Glutamatergic neuron (in vitro differentiated cells): ENCODE data around the gene STXBP6. TPM values are rescaled to one million over a fixed set of nuclear protein-coding genes. Genes with fewer than 3 reads are reported as not detected.

Experiments used
- DNase-seq: peaks from one replicate; pipeline ENCODE4 v3.0.0; 2022
- H3K27ac Mint-ChIP-seq: one replicate; pipeline ENCODE4 v1.8.0; 2020; ENCODE audit warnings: mild to moderate bottlenecking, mixed read lengths, inconsistent platforms; ENCODE audit not compliant: unreplicated experiment
- H3K27me3 Mint-ChIP-seq: one replicate; pipeline ENCODE4 v1.8.0; 2020; ENCODE audit warnings: mild to moderate bottlenecking, moderate library complexity, mixed read lengths, inconsistent platforms; ENCODE audit not compliant: unreplicated experiment
- H3K36me3 Mint-ChIP-seq: one replicate; pipeline ENCODE4 v1.8.0; 2020; ENCODE audit warnings: mild to moderate bottlenecking, mixed read lengths, inconsistent platforms; ENCODE audit not compliant: unreplicated experiment
- H3K4me1 Mint-ChIP-seq: one replicate; pipeline ENCODE4 v1.8.0; 2020; ENCODE audit warnings: mild to moderate bottlenecking, low read depth, mixed read lengths, inconsistent platforms; ENCODE audit not compliant: unreplicated experiment
- H3K4me3 Mint-ChIP-seq: one replicate; pipeline ENCODE4 v1.8.0; 2020; ENCODE audit warnings: mild to moderate bottlenecking, mixed read lengths, inconsistent platforms; ENCODE audit not compliant: unreplicated experiment
- H3K9me3 Mint-ChIP-seq: one replicate; pipeline ENCODE4 v1.8.0; 2020; ENCODE audit warnings: mild to moderate bottlenecking, moderate library complexity, mixed read lengths, inconsistent platforms; ENCODE audit not compliant: unreplicated experiment
- CTCF ChIP-seq: fragments of 200-600 bp; sonication (generic); IDR thresholded peaks from one replicate; pipeline ENCODE4 v1.5.0; 2021; ENCODE audit not compliant: partially characterized antibody, unreplicated experiment
- total RNA-seq: library from RNA; stranded (reverse); fragmentation: NEBNext Ultra II Directional; extraction: Animal tissue kit (Norgen Biotek cat#: 25700); gene quantifications from one replicate; pipeline ENCODE4 v1.2.1, GENCODE V29; 2021; ENCODE audit not compliant: unreplicated experiment

The STXBP6 gene
- total RNA-seq, 1 donor from 2014 or later, result 0.49 TPM

DNA sequence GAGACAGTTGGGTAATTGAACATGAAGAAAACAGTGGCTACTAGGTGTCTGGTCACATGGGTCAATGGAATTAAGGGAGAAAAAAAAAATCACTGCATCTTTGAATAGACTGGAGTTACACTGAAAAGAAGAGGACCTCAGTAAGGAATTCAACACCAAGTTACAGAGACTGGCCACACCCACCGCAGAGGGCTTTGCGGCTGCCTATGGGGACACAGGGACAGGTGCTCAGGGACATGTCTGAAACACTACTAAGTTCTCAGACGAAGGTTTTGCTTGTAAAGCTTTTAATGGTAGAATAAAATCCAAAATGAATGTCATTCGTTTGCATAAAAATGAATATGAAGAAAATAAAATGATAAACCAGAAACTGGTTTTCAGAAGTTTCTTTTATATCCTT is 93.8 kb downstream of the STXBP6 start:
- no peak for TF ChIP-seq CTCF
- Mint-ChIP-seq H3K4me1 (no peaks in the 10 kb centered on the region), H3K27me3 (peaks cover 2% of the 10 kb centered on the region), H3K9me3 (no peaks in the 10 kb centered on the region), H3K36me3 (no peaks in the 10 kb centered on the region), H3K27ac (no peak overlapping the region), H3K4me3 (no peak overlapping the region)
- DNase-seq, result no peak

DNA sequence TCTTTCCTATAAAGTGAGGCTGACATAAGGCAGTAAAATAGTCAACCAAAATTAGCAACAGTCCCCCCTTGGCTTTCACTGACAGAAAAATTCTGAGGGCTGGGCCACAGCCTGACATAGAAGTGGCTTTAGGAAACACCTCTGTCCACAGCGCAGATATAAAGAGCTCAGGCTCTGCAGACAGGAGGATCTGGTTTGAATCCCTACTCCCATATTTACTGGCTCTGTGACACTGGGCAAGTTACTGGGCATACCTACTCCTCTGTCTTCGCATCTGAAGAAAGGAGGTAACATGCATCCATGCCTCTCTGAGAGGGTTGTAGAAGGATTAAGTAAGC is 95.3 kb downstream of the STXBP6 start:
- Mint-ChIP-seq H3K9me3 (no peaks in the 10 kb centered on the region), H3K4me1 (no peaks in the 10 kb centered on the region), H3K4me3 (no peak overlapping the region), H3K27me3 (peaks cover 2% of the 10 kb centered on the region), H3K27ac (no peak overlapping the region), H3K36me3 (no peaks in the 10 kb centered on the region)
- DNase-seq, result no peak
- no peak for TF ChIP-seq CTCF

- no peak for TF ChIP-seq CTCF
- no peak overlapping the region for H3K27ac Mint-ChIP-seq
Observed at GRCh38 chr14:24954037-24954699, 95.8 kb downstream of the STXBP6 start.

GRCh38 chr14:24952851-24953666 is 96.9 kb downstream of the STXBP6 start:
- no peaks in the 10 kb centered on the region for H3K4me1 Mint-ChIP-seq
- no peak overlapping the region for H3K4me3 Mint-ChIP-seq
- H3K36me3 Mint-ChIP-seq, result no peaks in the 10 kb centered on the region
- peak; percentile 25 for TF ChIP-seq CTCF
- peak; percentile 41 for DNase-seq
- peaks cover 2% of the 10 kb centered on the region for H3K27me3 Mint-ChIP-seq
- no peak overlapping the region for H3K27ac Mint-ChIP-seq
- H3K9me3 Mint-ChIP-seq, result no peaks in the 10 kb centered on the region

More at GRCh38 chr14:24954037-24954699, 95.8 kb downstream of the STXBP6 start:
- Mint-ChIP-seq H3K4me1 (no peaks in the 10 kb centered on the region), H3K27me3 (peaks cover 2% of the 10 kb centered on the region), H3K36me3 (no peaks in the 10 kb centered on the region), H3K9me3 (no peaks in the 10 kb centered on the region), H3K4me3 (no peak overlapping the region)
- no peak for DNase-seq

GRCh38 chr14:24948261-24948847 is 101.6 kb downstream of the STXBP6 start:
- Mint-ChIP-seq H3K27me3 (peaks cover 4% of the 10 kb centered on the region), H3K27ac (no peak overlapping the region), H3K4me1 (no peaks in the 10 kb centered on the region), H3K4me3 (no peak overlapping the region), H3K36me3 (no peaks in the 10 kb centered on the region), H3K9me3 (no peaks in the 10 kb centered on the region)
- no peak for TF ChIP-seq CTCF
- no peak for DNase-seq
